Skeletal muscle satellite cell (primary cell): ENCODE measurements around the gene TRNT1.

Experiments
- H3K27me3 ChIP-seq: 2 replicates; pipeline ENCODE4 v1.7.0; 2013; ENCODE audit warnings: low read length; ENCODE audit not compliant: control insufficient read depth, insufficient read depth
- H3K36me3 ChIP-seq: 2 replicates; pipeline ENCODE4 v1.7.0; 2013; ENCODE audit warnings: mild to moderate bottlenecking, control low read depth, low read length; ENCODE audit not compliant: insufficient read depth
- H3K4me1 ChIP-seq: 2 replicates; pipeline ENCODE4 v1.7.0; 2013; ENCODE audit warnings: low read length; ENCODE audit not compliant: control insufficient read depth, insufficient read depth
- H3K4me2 ChIP-seq: 2 replicates; pipeline ENCODE4 v1.7.0; 2013; ENCODE audit warnings: mild to moderate bottlenecking, low read length
- H3K4me3 ChIP-seq: 2 replicates; pipeline ENCODE4 v1.7.0; 2013; ENCODE audit warnings: low read length
- H3K9ac ChIP-seq: 2 replicates; pipeline ENCODE4 v1.7.0; 2013; ENCODE audit warnings: mild to moderate bottlenecking, low read depth, low read length, moderate library complexity
- H3K9me3 ChIP-seq: replicated peaks from 2 replicates; pipeline ENCODE4 v1.7.0; 2013; ENCODE audit warnings: mild to moderate bottlenecking, control low read depth, low read length

The TRNT1 gene

DNA sequence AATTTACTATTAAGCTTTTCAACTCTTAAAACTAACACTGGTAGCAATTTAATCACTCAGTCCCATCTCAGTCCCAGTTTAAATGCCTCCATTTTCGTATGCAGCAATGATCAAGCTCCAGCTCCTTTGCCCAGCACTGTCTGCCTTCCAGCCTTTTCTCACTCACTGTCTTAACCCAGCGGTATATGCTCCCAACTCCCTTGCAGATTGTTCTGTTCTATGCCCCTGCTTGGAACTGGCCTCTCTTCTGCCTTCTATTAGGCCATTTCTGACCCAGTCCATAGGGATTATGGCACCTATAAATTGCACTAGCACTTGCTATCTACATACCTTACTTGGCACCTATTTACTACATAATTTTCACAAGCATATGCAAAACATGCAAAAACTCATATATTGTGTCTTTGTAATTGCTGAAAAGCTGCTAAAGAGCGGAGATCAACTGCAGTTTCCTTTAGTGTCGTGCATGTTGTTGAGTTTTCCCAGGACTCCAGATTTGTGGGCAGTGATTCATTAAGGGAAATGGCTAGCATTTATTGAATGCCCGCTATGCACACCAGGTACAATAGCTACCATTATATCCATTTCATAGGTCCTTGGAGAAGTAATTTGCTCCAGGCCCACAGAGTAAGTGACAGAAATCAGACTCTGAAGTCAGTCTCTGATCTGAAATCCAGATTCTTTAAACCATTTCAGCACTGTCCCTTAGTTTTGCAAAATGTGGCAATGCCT lies 28.3 kb downstream of the TRNT1 start:
- no peaks in the 10 kb centered on the region for H3K4me1 ChIP-seq
- H3K9me3 ChIP-seq = no peaks in the 10 kb centered on the region
- no peak overlapping the region for H3K9ac ChIP-seq
- no peak overlapping the region for H3K4me2 ChIP-seq
- peaks cover 65% of the 10 kb centered on the region for H3K36me3 ChIP-seq
- no peak overlapping the region for H3K4me3 ChIP-seq
- H3K27me3 ChIP-seq = no peaks in the 10 kb centered on the region

GRCh38 chr3:3157484-3157883 lies 30.7 kb downstream of the TRNT1 start:
- no peaks in the 10 kb centered on the region for H3K27me3 ChIP-seq
- H3K36me3 ChIP-seq = peaks cover 46% of the 10 kb centered on the region
- no peak overlapping the region for H3K4me3 ChIP-seq
- H3K4me1 ChIP-seq = no peaks in the 10 kb centered on the region
- no peak overlapping the region for H3K9ac ChIP-seq
- no peaks in the 10 kb centered on the region for H3K9me3 ChIP-seq
- H3K4me2 ChIP-seq = no peak overlapping the region

- Histone ChIP-seq H3K9ac (no peak overlapping the region), H3K4me2 (no peak overlapping the region), H3K36me3 (peaks cover 30% of the 10 kb centered on the region), H3K4me1 (no peaks in the 10 kb centered on the region), H3K27me3 (no peaks in the 10 kb centered on the region), H3K4me3 (no peak overlapping the region), H3K9me3 (no peaks in the 10 kb centered on the region)
Observed at GRCh38 chr3:3160826-3161225, 34.1 kb downstream of the TRNT1 start.

DNA sequence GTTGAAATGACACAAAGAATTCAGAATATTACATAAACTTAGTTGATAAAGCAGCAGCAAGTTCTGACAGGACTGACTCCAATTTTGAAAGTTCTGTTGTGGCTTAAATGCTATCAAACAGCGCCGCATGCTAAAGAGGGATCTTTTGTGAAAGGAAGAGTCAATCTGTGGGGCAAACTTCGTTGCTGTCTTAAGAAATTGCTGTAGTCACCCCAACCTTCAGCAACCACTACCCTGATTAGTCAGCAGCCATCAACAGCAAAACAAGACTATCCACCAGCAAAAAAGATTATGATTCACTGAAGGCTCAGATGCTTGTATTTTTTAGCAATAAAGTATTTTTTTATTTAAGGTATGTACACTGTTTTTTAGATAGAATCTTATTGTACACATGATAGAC lies 38.5 kb downstream of the TRNT1 start:
- H3K4me2 ChIP-seq = no peak overlapping the region
- H3K9ac ChIP-seq = no peak overlapping the region
- H3K4me3 ChIP-seq = no peak overlapping the region
- H3K36me3 ChIP-seq = peaks cover 30% of the 10 kb centered on the region
- no peaks in the 10 kb centered on the region for H3K27me3 ChIP-seq
- H3K4me1 ChIP-seq = no peaks in the 10 kb centered on the region
- H3K9me3 ChIP-seq = no peaks in the 10 kb centered on the region

GRCh38 chr3:3165650-3166049 lies 38.9 kb downstream of the TRNT1 start:
- Histone ChIP-seq H3K4me1 (no peaks in the 10 kb centered on the region), H3K27me3 (no peaks in the 10 kb centered on the region), H3K9ac (no peak overlapping the region), H3K4me3 (no peak overlapping the region), H3K36me3 (peaks cover 30% of the 10 kb centered on the region), H3K4me2 (no peak overlapping the region), H3K9me3 (no peaks in the 10 kb centered on the region)

GRCh38 chr3:3170998-3171397 lies 44.3 kb downstream of the TRNT1 start:
- H3K4me1 ChIP-seq = no peaks in the 10 kb centered on the region
- no peak overlapping the region for H3K4me3 ChIP-seq
- H3K9me3 ChIP-seq = no peaks in the 10 kb centered on the region
- no peak overlapping the region for H3K4me2 ChIP-seq
- peaks cover 34% of the 10 kb centered on the region for H3K36me3 ChIP-seq
- no peaks in the 10 kb centered on the region for H3K27me3 ChIP-seq
- no peak overlapping the region for H3K9ac ChIP-seq

GRCh38 chr3:3172627-3173026 lies 45.9 kb downstream of the TRNT1 start:
- Histone ChIP-seq H3K36me3 (peaks cover 19% of the 10 kb centered on the region), H3K9me3 (no peaks in the 10 kb centered on the region), H3K4me1 (no peaks in the 10 kb centered on the region), H3K4me2 (no peak overlapping the region), H3K9ac (no peak overlapping the region), H3K4me3 (no peak overlapping the region), H3K27me3 (no peaks in the 10 kb centered on the region)

- Histone ChIP-seq H3K9me3 (no peaks in the 10 kb centered on the region), H3K27me3 (no peaks in the 10 kb centered on the region), H3K4me2 (peak overlapping the region; percentile 86), H3K36me3 (peaks cover 10% of the 10 kb centered on the region), H3K4me3 (peak overlapping the region; percentile 98), H3K9ac (no peak overlapping the region), H3K4me1 (peaks cover 18% of the 10 kb centered on the region)
Observed at GRCh38 chr3:3177861-3178497, 51.2 kb downstream of the TRNT1 start.

DNA sequence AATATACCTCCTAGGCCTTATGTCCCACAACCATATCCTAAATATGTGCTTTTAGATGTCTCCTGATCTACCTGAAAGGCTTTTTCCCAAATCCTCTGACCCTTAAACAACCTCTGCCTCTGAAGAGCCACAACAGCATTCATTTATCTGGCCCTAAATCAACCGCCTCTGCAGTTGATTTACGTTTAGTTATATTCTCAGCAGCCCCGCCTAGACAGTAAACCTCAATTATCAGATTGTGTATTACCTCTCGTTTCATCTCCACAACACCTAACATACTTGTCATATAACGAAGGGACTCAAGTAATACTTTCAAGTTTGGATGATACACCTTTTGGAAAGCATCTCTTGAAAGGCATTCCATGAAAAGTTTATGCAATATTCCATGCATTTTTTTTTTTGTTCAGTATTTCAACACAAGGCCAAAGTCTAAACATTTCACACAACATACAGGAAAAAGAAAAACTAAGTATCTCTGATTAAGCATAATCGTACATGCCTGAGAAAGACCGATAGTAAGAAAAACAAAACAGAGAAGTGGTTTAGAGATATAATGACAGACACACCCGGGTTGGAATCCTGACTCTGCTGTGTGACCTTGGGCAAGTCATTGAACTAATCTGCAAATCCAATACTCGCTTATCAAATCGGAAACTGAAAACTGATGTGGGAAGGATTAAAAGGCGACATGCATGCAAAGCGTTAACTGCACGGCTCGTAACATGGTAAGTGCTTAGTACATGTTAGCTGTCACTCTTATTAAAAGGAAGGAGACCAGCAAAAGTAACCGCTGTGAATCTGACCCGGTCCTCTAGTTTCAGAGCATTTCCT lies 52.0 kb downstream of the TRNT1 start:
- peaks cover 5% of the 10 kb centered on the region for H3K36me3 ChIP-seq
- H3K27me3 ChIP-seq = no peaks in the 10 kb centered on the region
- H3K4me1 ChIP-seq = peaks cover 18% of the 10 kb centered on the region
- peak overlapping the region; percentile 98 for H3K4me3 ChIP-seq
- H3K9ac ChIP-seq = peak overlapping the region; percentile 93
- H3K9me3 ChIP-seq = no peaks in the 10 kb centered on the region
- H3K4me2 ChIP-seq = peak overlapping the region; percentile 86

GRCh38 chr3:3179407-3180094 lies 52.8 kb downstream of the TRNT1 start, which contains the start of gene CRBN:
CRBN (minus strand) TSS chr3:3179691; CDS start chr3:3179687, 4 bp downstream.
- Histone ChIP-seq H3K36me3 (no peaks in the 10 kb centered on the region), H3K9me3 (no peaks in the 10 kb centered on the region), H3K4me2 (peak within 1 kb of the TSS; percentile 86), H3K27me3 (no peaks in the 10 kb centered on the region), H3K4me3 (peak within 1 kb of the TSS; percentile 98), H3K9ac (peak within 1 kb of the TSS; percentile 93), H3K4me1 (peaks cover 18% of the 10 kb centered on the region)

DNA sequence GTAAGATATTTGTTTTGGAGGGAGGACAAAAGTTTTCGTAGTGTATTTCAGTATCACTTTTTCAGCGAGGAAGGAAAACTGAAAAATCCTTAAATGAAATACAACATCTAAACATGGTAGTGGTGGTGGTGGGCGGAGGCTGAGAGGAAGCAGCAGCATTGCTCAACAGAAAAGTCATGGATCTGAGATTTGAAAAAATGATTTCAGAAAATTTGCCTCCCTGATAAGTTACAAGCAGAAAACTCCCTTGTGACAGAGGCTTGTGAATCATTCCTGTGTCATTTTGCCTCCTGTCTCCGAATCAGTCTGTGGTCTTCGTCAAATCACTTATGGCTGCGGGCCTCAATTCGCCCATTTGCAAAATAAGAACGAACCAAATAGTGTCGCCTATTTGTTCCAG lies 53.7 kb downstream of the TRNT1 start:
- no peak overlapping the region for H3K4me2 ChIP-seq
- H3K9ac ChIP-seq = peak overlapping the region; percentile 12
- H3K4me1 ChIP-seq = peaks cover 18% of the 10 kb centered on the region
- no peaks in the 10 kb centered on the region for H3K9me3 ChIP-seq
- H3K27me3 ChIP-seq = no peaks in the 10 kb centered on the region
- no peak overlapping the region for H3K4me3 ChIP-seq
- H3K36me3 ChIP-seq = no peaks in the 10 kb centered on the region
